ENCODE results near the gene IFT52.
"Not testable (repeated sequence)": the region's sequence is repeated elsewhere in the genome, so short reads cannot be mapped to it uniquely, and the experiment has no call there.

Gene IFT52

GRCh38 chr20:43631598-43631997, 40.9 kb downstream of the IFT52 start:
- H3K36me3 ChIP-seq (ENCODE audit: insufficient read depth), result no peaks in the 10 kb centered on the region
- H2AFZ ChIP-seq (ENCODE audit: low read depth), result no peak overlapping the region
- H3K4me3 ChIP-seq (IDR thresholded peaks at IDR 0.05; ENCODE audit: insufficient read depth, low read depth, low read length), result no peak overlapping the region
- H3K27ac ChIP-seq, result no peak overlapping the region
- H3K27me3 ChIP-seq (ENCODE audit: insufficient read depth, low read depth), result no peaks in the 10 kb centered on the region
- no peak overlapping the region for H3K9ac ChIP-seq
- H3K79me2 ChIP-seq (ENCODE audit: insufficient read depth, low read depth), result no peaks in the 10 kb centered on the region
- H3K4me1 ChIP-seq (ENCODE audit: low read depth, poor library complexity, severe bottlenecking), result peaks cover 6% of the 10 kb centered on the region
- no peak for TF ChIP-seq CTCF (conservative IDR thresholded peaks at IDR 0.05; ENCODE audit: low read depth, low read length)
- no peaks in the 10 kb centered on the region for H4K20me1 ChIP-seq (ENCODE audit: insufficient read depth)
- H3K4me2 ChIP-seq, result no peak overlapping the region

- Histone ChIP-seq H3K36me3 (ENCODE audit: insufficient read depth) (no peaks in the 10 kb centered on the region), H4K20me1 (ENCODE audit: insufficient read depth) (no peaks in the 10 kb centered on the region), H3K79me2 (ENCODE audit: insufficient read depth, low read depth) (no peaks in the 10 kb centered on the region), H2AFZ (ENCODE audit: low read depth) (no peak overlapping the region), H3K9ac (no peak overlapping the region), H3K27ac (no peak overlapping the region), H3K4me3 (IDR thresholded peaks at IDR 0.05; ENCODE audit: insufficient read depth, low read depth, low read length) (no peak overlapping the region), H3K4me1 (ENCODE audit: low read depth, poor library complexity, severe bottlenecking) (no peaks in the 10 kb centered on the region), H3K4me2 (no peak overlapping the region), H3K27me3 (ENCODE audit: insufficient read depth, low read depth) (no peaks in the 10 kb centered on the region)
- TF ChIP-seq CTCF (conservative IDR thresholded peaks at IDR 0.05; ENCODE audit: low read depth, low read length), result no peak
These were observed 45.7 kb downstream of the IFT52 start for GRCh38 chr20:43636429-43636828.

- Histone ChIP-seq H2AFZ (ENCODE audit: low read depth) (no peak overlapping the region), H3K4me1 (ENCODE audit: low read depth, poor library complexity, severe bottlenecking) (no peaks in the 10 kb centered on the region), H3K79me2 (ENCODE audit: insufficient read depth, low read depth) (no peaks in the 10 kb centered on the region), H4K20me1 (ENCODE audit: insufficient read depth) (no peaks in the 10 kb centered on the region), H3K9ac (no peak overlapping the region), H3K4me2 (no peak overlapping the region), H3K27me3 (ENCODE audit: insufficient read depth, low read depth) (no peaks in the 10 kb centered on the region), H3K27ac (no peak overlapping the region), H3K4me3 (IDR thresholded peaks at IDR 0.05; ENCODE audit: insufficient read depth, low read depth, low read length) (no peak overlapping the region), H3K36me3 (ENCODE audit: insufficient read depth) (no peaks in the 10 kb centered on the region; the same call in 1 of the 2 replicates)
- TF ChIP-seq CTCF (conservative IDR thresholded peaks at IDR 0.05; ENCODE audit: low read depth, low read length), result no peak
These were observed 51.8 kb downstream of the IFT52 start for GRCh38 chr20:43642548-43642947.

- no peaks in the 10 kb centered on the region for H3K79me2 ChIP-seq (ENCODE audit: insufficient read depth, low read depth)
- no peak overlapping the region for H3K9ac ChIP-seq
- H3K4me3 ChIP-seq (IDR thresholded peaks at IDR 0.05; ENCODE audit: insufficient read depth, low read depth, low read length), result no peak overlapping the region
- no peaks in the 10 kb centered on the region for H3K27me3 ChIP-seq (ENCODE audit: insufficient read depth, low read depth)
- H3K4me2 ChIP-seq, result no peak overlapping the region
- TF ChIP-seq CTCF (conservative IDR thresholded peaks at IDR 0.05; ENCODE audit: low read depth, low read length), result no peak
- no peak overlapping the region for H2AFZ ChIP-seq (ENCODE audit: low read depth)
- peaks cover 1% of the 10 kb centered on the region for H3K4me1 ChIP-seq (ENCODE audit: low read depth, poor library complexity, severe bottlenecking)
- no peaks in the 10 kb centered on the region for H4K20me1 ChIP-seq (ENCODE audit: insufficient read depth)
- no peaks in the 10 kb centered on the region; the same call in 1 of the 2 replicates for H3K36me3 ChIP-seq (ENCODE audit: insufficient read depth)
- no peak overlapping the region for H3K27ac ChIP-seq
These were observed 60.3 kb downstream of the IFT52 start for GRCh38 chr20:43650997-43651525.

GRCh38 chr20:43651650-43652184, 61.0 kb downstream of the IFT52 start:
- H3K27ac ChIP-seq; H3K36me3 ChIP-seq (ENCODE audit: insufficient read depth); H3K4me3 ChIP-seq (IDR thresholded peaks at IDR 0.05; ENCODE audit: insufficient read depth, low read depth, low read length); H3K27me3 ChIP-seq (ENCODE audit: insufficient read depth, low read depth); H3K79me2 ChIP-seq (ENCODE audit: insufficient read depth, low read depth); H3K4me2 ChIP-seq; H3K4me1 ChIP-seq (ENCODE audit: low read depth, poor library complexity, severe bottlenecking); H2AFZ ChIP-seq (ENCODE audit: low read depth); H3K9ac ChIP-seq; H4K20me1 ChIP-seq (ENCODE audit: insufficient read depth): not testable (repeated sequence)
